Fibroblast of mammary gland (primary cell): ENCODE data around the gene CPT1C.

ENCODE experiments used
- DNase-seq: peaks from one replicate; pipeline ENCODE4 v3.0.0-alpha.2; 2010; ENCODE audit warnings: low read depth
- H3K4me3 ChIP-seq: 2 replicates; pipeline ENCODE4 v1.5.1; 2011; ENCODE audit warnings: low read depth, mild to moderate bottlenecking, low read length, moderate library complexity; ENCODE audit not compliant: control insufficient read depth
- TF ChIP-seq, protein P1 (sequence below): conservative IDR thresholded peaks from 2 replicates; pipeline ENCODE4 v1.5.1; 2011; ENCODE audit warnings: low read depth, low read length, inconsistent platforms; ENCODE audit not compliant: control insufficient read depth, insufficient read depth

Gene CPT1C

DNA sequence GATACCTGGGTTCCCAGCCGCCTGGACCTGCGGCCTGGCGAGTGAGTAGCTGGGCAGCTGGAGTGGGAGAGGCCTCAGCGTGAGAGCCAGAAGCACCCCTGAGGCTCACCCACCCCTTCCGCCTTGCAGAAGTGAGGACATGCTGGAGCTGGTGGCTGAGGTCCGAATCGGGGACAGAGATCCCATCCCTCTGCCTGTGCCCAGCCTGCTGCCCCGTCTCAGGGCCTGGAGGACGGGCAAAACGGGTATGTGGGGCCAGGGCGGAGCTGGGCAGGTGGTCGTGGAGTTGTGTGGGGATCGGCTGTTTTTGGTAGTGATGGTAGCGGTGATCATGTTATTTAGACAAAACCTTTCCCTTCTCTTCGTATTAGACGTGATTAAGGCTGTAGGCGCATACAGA is 44.3 kb upstream of the CPT1C start:
- no peak overlapping the region for H3K4me3 ChIP-seq
- no peak for DNase-seq
- TF ChIP-seq, protein P1, sequence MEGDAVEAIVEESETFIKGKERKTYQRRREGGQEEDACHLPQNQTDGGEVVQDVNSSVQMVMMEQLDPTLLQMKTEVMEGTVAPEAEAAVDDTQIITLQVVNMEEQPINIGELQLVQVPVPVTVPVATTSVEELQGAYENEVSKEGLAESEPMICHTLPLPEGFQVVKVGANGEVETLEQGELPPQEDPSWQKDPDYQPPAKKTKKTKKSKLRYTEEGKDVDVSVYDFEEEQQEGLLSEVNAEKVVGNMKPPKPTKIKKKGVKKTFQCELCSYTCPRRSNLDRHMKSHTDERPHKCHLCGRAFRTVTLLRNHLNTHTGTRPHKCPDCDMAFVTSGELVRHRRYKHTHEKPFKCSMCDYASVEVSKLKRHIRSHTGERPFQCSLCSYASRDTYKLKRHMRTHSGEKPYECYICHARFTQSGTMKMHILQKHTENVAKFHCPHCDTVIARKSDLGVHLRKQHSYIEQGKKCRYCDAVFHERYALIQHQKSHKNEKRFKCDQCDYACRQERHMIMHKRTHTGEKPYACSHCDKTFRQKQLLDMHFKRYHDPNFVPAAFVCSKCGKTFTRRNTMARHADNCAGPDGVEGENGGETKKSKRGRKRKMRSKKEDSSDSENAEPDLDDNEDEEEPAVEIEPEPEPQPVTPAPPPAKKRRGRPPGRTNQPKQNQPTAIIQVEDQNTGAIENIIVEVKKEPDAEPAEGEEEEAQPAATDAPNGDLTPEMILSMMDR, result no peak

- no peak overlapping the region for H3K4me3 ChIP-seq
- DNase-seq, result no peak
- TF ChIP-seq, protein P1, result no peak
Measured at GRCh38 chr19:49651029-49651819, 39.7 kb upstream of the CPT1C start.

DNA sequence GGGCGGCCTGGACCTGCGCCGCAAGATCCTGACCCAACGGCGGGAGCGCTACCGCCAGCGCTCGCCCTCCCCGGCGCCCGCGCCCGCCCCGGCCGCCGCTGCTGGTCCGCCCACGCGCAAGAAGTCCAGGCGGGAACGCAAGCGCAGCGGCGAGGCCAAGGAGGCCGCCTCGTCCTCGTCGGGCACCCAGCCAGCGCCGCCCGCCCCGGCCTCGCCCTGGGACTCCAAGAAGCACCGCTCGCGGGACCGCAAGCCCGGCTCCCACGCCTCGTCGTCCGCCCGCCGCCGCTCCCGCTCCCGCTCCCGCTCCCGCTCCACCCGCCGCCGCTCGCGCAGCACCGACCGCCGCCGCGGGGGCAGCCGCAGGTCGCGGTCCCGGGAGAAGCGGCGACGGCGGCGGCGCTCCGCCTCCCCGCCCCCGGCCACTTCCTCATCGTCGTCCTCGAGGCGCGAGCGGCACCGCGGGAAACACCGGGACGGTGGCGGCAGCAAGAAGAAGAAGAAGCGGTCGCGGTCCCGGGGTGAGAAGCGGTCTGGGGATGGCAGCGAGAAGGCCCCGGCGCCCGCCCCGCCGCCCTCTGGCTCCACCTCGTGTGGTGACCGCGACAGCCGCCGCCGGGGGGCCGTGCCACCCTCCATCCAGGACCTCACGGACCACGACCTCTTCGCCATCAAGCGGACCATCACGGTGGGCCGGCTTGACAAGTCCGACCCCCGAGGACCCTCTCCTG is 38.9 kb upstream of the CPT1C start:
- no peak for DNase-seq
- TF ChIP-seq, protein P1, result no peak
- no peak overlapping the region for H3K4me3 ChIP-seq

GRCh38 chr19:49652551-49653465 is 38.1 kb upstream of the CPT1C start:
- H3K4me3 ChIP-seq, result no peak overlapping the region
- TF ChIP-seq, protein P1, result no peak
- DNase-seq, result no peak

DNA sequence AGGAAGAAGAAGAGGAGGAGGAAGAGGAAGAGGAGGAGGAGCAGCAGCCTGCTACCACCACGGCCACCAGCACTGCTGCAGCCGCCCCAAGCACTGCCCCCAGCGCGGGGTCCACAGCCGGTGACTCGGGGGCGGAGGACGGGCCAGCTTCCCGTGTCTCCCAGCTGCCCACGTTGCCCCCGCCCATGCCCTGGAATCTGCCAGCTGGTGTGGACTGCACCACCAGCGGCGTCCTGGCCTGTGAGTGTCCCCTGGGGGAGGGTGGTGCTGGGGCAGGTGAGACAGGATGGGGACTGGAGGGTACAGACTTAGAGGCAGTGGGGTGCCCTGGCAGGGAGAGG is 37.5 kb upstream of the CPT1C start:
- H3K4me3 ChIP-seq, result no peak overlapping the region
- TF ChIP-seq, protein P1, result no peak
- no peak for DNase-seq

DNA sequence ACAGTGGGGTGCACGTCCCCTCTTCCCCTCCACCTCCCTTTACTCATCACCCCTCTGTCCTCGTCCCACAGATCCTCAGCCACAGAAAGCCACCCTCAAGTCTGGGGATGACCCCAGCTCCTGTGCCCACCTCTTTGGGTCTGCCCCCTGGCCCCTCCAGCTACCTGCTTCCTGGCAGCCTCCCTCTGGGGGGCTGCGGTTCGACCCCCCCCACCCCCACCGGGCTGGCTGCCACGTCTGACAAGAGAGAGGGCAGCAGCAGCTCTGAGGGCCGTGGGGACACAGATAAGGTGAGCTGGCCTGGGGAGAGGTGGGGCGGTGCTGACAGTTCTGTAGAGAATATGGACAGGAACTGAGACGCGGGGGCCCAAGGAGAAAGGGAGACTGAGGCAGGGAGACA is 36.3 kb upstream of the CPT1C start:
- TF ChIP-seq, protein P1, result no peak
- no peak overlapping the region for H3K4me3 ChIP-seq
- DNase-seq, result no peak
